Activated CD8-positive, alpha-beta T cell treated with anti-CD3 and anti-CD28 coated beads for 36 hours (primary cell): Measurements from ENCODE around the gene ZNF672. TPM values are rescaled to one million over a fixed set of nuclear protein-coding genes. Genes with fewer than 3 reads are reported as not detected.
A peak's percentile ranks its signal among the peaks of the same experiment; 100 is the strongest.

Source experiments
- ATAC-seq: fragments of 200-7000 bp; cut with Tn5 transposase; one replicate; pipeline ENCODE4 v1.10.0; 2021; ENCODE audit warnings: mild to moderate bottlenecking, moderate library complexity
- CTCF ChIA-PET: fragments of 350-600 bp; sonication (Branson Sonifier 250); formaldehyde crosslinking; loops from one replicate; lab custom pipeline; 2021; ENCODE audit warnings: antibody characterized with exemption; lab: Charles Lee
- POLR2A ChIA-PET: fragments of 350-600 bp; sonication (Branson Sonifier 250); formaldehyde crosslinking; loops from one replicate; lab custom pipeline; 2021; ENCODE audit warnings: antibody characterized with exemption; lab: Charles Lee
- DNase-seq: peaks from one replicate; pipeline ENCODE4 v3.0.0-alpha.2; 2020
- H3K27ac Mint-ChIP-seq: one replicate; pipeline ENCODE4 v1.8.0; 2021; ENCODE audit warnings: mild to moderate bottlenecking, mixed read lengths
- H3K27me3 Mint-ChIP-seq: one replicate; pipeline ENCODE4 v1.8.0; 2021; ENCODE audit warnings: mixed read lengths
- H3K36me3 Mint-ChIP-seq: one replicate; pipeline ENCODE4 v1.8.0; 2021; ENCODE audit warnings: low read depth, mixed read lengths
- H3K4me1 Mint-ChIP-seq: one replicate; pipeline ENCODE4 v1.8.0; 2021; ENCODE audit warnings: low read depth, mixed read lengths
- H3K4me3 Mint-ChIP-seq: one replicate; pipeline ENCODE4 v1.8.0; 2021; ENCODE audit warnings: mild to moderate bottlenecking, moderate library complexity, mixed read lengths
- H3K9me3 Mint-ChIP-seq: one replicate; pipeline ENCODE4 v1.8.0; 2021; ENCODE audit warnings: mixed read lengths
- CTCF ChIP-seq: fragments of 200-600 bp; IDR thresholded peaks from one replicate; pipeline ENCODE4 v1.8.0; 2022; ENCODE audit warnings: antibody characterized with exemption, mild to moderate bottlenecking
- intact Hi-C: fragments of 100-400 bp; cut with micrococcal nuclease; formaldehyde crosslinking; loops from one replicate; pipeline ENCODE4 v1.10.0; 2022
- total RNA-seq, 2 experiments: library from RNA; stranded (reverse); gene quantifications; one replicate each; pipeline ENCODE4 v1.2.3, GENCODE V29; 2021

ZNF672 gene
- total RNA-seq, 2 experiments from 2014 or later = 43.8 to 45.1 TPM

DNA sequence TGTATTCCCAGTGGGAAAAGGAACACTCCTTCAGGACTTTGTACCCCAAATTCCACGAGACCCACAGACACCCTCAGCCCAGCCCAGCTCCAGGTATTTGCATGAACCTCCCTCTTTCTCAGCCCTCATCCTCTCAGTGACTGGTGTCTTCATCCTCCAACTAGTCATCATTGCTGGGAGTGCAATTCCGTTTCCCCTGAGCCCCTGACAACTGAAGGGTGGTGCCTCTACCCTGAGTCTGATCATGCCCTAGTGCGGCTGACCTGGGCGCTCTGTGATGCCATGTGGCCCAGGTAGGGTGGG lies 24.6 kb downstream of the ZNF672 start:
- H3K27me3 Mint-ChIP-seq = no peaks in the 10 kb centered on the region
- peak overlapping the region; percentile 84 for H3K4me3 Mint-ChIP-seq
- intact Hi-C loops = no loop called here

GRCh38 chr1:248862998-248863881 lies 25.2 kb downstream of the ZNF672 start:
- Mint-ChIP-seq H3K4me1 (peaks cover 33% of the 10 kb centered on the region), H3K4me3 (peak overlapping the region; percentile 84), H3K27me3 (no peaks in the 10 kb centered on the region), H3K36me3 (no peaks in the 10 kb centered on the region), H3K27ac (peak overlapping the region; percentile 84), H3K9me3 (no peaks in the 10 kb centered on the region)
- POLR2A ChIA-PET = interaction anchor here (0.6 to 1.7 kb wide), 6 partner anchors 9 to 38 kb away, joined by 3 to 6 read pairs (median 4); partner anchors contain the start of genes SH3BP5L and ZNF672
- no peak for TF ChIP-seq CTCF
- intact Hi-C loops = no loop called here
- CTCF ChIA-PET = interaction anchor here (1.8 kb wide), 1 partner anchor 10 kb away, joined by 6 read pairs; no protein-coding TSS in a partner anchor
- peak; percentile 68 for ATAC-seq
- DNase-seq = peak; percentile 87

More for the DNA sequence above, 24.6 kb downstream of the ZNF672 start:
- peaks cover under 1% of the 10 kb centered on the region for H3K36me3 Mint-ChIP-seq
- H3K9me3 Mint-ChIP-seq = no peaks in the 10 kb centered on the region
- POLR2A ChIA-PET = interaction anchor here (1.0 to 1.7 kb wide), 3 partner anchors 25 to 37 kb away, joined by 3 to 6 read pairs (median 3); partner anchors contain the start of genes SH3BP5L and ZNF672
- ATAC-seq = peak; percentile 29
- TF ChIP-seq CTCF = no peak
- H3K27ac Mint-ChIP-seq = peak overlapping the region; percentile 80
- no peak for DNase-seq
- peaks cover 33% of the 10 kb centered on the region for H3K4me1 Mint-ChIP-seq
- CTCF ChIA-PET = interaction anchor here (1.8 kb wide), 1 partner anchor 10 kb away, joined by 6 read pairs; no protein-coding TSS in a partner anchor

- ATAC-seq = no peak
Observed at GRCh38 chr1:248871837-248872401, 33.9 kb downstream of the ZNF672 start.

DNA sequence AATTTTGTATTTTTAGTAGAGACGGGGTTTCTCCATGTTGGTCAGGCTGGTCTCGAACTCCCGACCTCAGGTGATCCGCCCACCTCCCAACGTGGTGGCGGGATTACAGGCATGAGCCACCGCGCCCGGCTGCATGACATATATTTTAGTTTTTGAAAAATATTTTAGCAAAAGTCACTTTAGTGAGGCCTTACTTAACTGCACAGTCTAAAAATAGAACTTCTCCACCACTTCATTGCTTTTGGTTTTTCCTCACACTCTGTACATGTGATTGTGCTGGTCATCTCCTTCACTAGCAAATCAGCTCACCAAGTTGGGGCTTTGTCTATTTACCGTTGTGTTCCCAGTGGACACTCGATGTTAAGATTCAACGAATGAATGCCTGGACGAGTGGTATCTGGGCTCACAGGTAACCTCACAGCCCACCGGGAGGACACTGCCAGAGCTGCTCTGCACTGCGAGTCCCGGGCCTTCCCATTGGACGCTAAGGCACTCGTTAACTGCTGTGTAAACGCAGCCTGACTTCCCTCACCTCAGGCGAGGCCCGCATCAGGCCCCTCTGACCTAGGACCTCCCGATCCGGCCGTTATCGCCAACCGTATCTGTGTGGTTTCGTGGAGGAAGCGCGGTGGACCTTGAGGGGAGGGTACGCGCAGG lies 34.9 kb downstream of the ZNF672 start:
- H3K4me3 Mint-ChIP-seq = peak overlapping the region; percentile 90
- H3K4me1 Mint-ChIP-seq = peaks cover 19% of the 10 kb centered on the region
- ChIA-PET POLR2A (interaction anchor here (0.9 to 2.5 kb wide), 5 partner anchors 9 to 35 kb away, joined by 3 to 11 read pairs (median 5); partner anchors contain the start of genes ZNF672 and ZNF692), CTCF (interaction anchor here (1.0 to 2.4 kb wide), 9 partner anchors 10 to 52 kb away, joined by 3 to 14 read pairs (median 5); partner anchors contain the start of genes SH3BP5L and ZNF692)
- no peaks in the 10 kb centered on the region for H3K9me3 Mint-ChIP-seq
- no peak for TF ChIP-seq CTCF
- intact Hi-C loops = no loop called here
- H3K27me3 Mint-ChIP-seq = peaks cover 4% of the 10 kb centered on the region
- ATAC-seq = peak; percentile 56
- H3K36me3 Mint-ChIP-seq = peaks cover 6% of the 10 kb centered on the region
- H3K27ac Mint-ChIP-seq = peak overlapping the region; percentile 95
- peak; percentile 78 for DNase-seq

More at GRCh38 chr1:248871837-248872401, 33.9 kb downstream of the ZNF672 start:
- Mint-ChIP-seq H3K4me3 (peak overlapping the region; percentile 18), H3K9me3 (no peaks in the 10 kb centered on the region), H3K27me3 (peaks cover 4% of the 10 kb centered on the region), H3K27ac (peak overlapping the region; percentile 54), H3K4me1 (peaks cover 19% of the 10 kb centered on the region), H3K36me3 (peaks cover 6% of the 10 kb centered on the region)
- ChIA-PET POLR2A (interaction anchor here (1.5 kb wide), 1 partner anchor 8 kb away, joined by 5 read pairs; no protein-coding TSS in a partner anchor), CTCF (interaction anchor here (2.4 kb wide), 1 partner anchor 13 kb away, joined by 14 read pairs; the partner anchor contains the start of gene ZNF692)
- intact Hi-C loops = no loop called here
- TF ChIP-seq CTCF = no peak
- no peak for DNase-seq
